ENCODE data around the gene SGCG. TPM values are rescaled to one million over a fixed set of nuclear protein-coding genes. Genes with fewer than 3 reads are reported as not detected.

Gene SGCG
- total and polyA plus RNA-seq, 2 of the 4 experiments (the other 2 are of a cell fraction), result under 0.01 TPM; not detected in 1

DNA sequence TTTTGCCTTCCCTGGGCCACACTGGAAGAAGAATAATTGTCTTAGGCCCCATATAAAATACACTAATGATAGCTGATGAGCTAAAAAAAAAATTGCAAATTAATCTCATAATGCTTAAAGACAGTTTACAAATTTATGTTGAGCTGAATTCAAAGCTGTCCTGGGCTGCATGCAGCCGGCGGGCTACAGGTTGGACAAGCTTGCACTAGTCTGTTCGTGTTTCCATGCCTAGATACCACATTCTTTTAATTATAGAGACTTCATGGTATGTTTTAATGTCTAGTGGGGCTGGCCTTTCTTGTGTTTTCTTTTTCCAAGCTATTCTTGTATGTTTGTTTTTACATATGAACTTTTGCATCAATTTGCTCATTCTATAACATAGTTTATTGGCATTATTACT, 90.6 kb downstream of the SGCG start:
- H3K14ac ChIP-seq (replicated peaks; ENCODE audit: low read depth, low read length), result no peak overlapping the region
- no peak overlapping the region for H3K27ac ChIP-seq (ENCODE audit: insufficient read depth, low read length)
- no peak overlapping the region for H2BK5ac ChIP-seq (ENCODE audit: low read depth, low read length, poor library complexity, severe bottlenecking)
- H2BK15ac ChIP-seq (ENCODE audit: low read depth, low read length), result no peak overlapping the region
- ATAC-seq (ENCODE audit: low read depth), result no peak
- no peaks in the 10 kb centered on the region for H3K4me1 ChIP-seq (ENCODE audit: control insufficient read depth, insufficient read depth, low read length)
- no peak overlapping the region for H3K56ac ChIP-seq (ENCODE audit: extremely low read depth, insufficient read depth, low read length)
- H3K9ac ChIP-seq (ENCODE audit: low read depth, low read length), result no peak overlapping the region
- no peak overlapping the region for H2BK120ac ChIP-seq (ENCODE audit: low read depth, low read length)
- H2AK9ac ChIP-seq (replicated peaks; ENCODE audit: low read depth, low read length, poor library complexity), result no peak overlapping the region
- no peak overlapping the region for H4K8ac ChIP-seq (ENCODE audit: low read depth in 2 of 2, low read length in 2 of 2)
- no peaks in the 10 kb centered on the region for H4K20me1 ChIP-seq (ENCODE audit: insufficient read depth, low read length)
- WGBS, 2 experiments (ENCODE audit: extremely low coverage in 2 of 2, insufficient read length in 1 of 2), result no CpG with 5 or more reads among the region's 3 CpGs
- no TSS peak for BruUV-seq (replicated peaks)
- H3K4ac ChIP-seq (ENCODE audit: low read depth, low read length), result no peak overlapping the region
- H3K27me3 ChIP-seq (ENCODE audit: control insufficient read depth, insufficient read depth, low read length), result peaks cover 4% of the 10 kb centered on the region
- H3K4me3 ChIP-seq (ENCODE audit: insufficient read depth, low read depth, low read length), result no peak overlapping the region
- no peak overlapping the region for H2AK5ac ChIP-seq (ENCODE audit: low read depth, low read length)
- TF ChIP-seq MAFK (IDR thresholded peaks at IDR 0.05; ENCODE audit: low read depth, low read length) (no peak), RFX5 (IDR thresholded peaks at IDR 0.05; ENCODE audit: low read depth, low read length) (no peak), BHLHE40 (IDR thresholded peaks at IDR 0.05; ENCODE audit: low read depth, low read length) (no peak), MAZ (IDR thresholded peaks at IDR 0.05; ENCODE audit: borderline replicate concordance, low read depth, low read length) (no peak), POLR2A (IDR thresholded peaks at IDR 0.05; ENCODE audit: low read depth, low read length) (no peak), RAD21 (IDR thresholded peaks at IDR 0.05; ENCODE audit: low read length) (no peak), NFE2L2 (IDR thresholded peaks at IDR 0.05; ENCODE audit: low read depth, low read length) (no peak), RCOR1 (IDR thresholded peaks at IDR 0.05; ENCODE audit: insufficient replicate concordance, low read length) (no peak), FOS (IDR thresholded peaks at IDR 0.05; ENCODE audit: low read depth, low read length) (no peak), CHD1 (IDR thresholded peaks at IDR 0.05; ENCODE audit: low read depth, low read length) (no peak), SMC3 (IDR thresholded peaks at IDR 0.05; ENCODE audit: low read depth, low read length) (no peak), MXI1 (IDR thresholded peaks at IDR 0.05; ENCODE audit: borderline replicate concordance, low read depth, low read length) (no peak), CEBPB (IDR thresholded peaks at IDR 0.05; ENCODE audit: low read depth, low read length) (no peak)
- TF ChIP-seq, protein P1, sequence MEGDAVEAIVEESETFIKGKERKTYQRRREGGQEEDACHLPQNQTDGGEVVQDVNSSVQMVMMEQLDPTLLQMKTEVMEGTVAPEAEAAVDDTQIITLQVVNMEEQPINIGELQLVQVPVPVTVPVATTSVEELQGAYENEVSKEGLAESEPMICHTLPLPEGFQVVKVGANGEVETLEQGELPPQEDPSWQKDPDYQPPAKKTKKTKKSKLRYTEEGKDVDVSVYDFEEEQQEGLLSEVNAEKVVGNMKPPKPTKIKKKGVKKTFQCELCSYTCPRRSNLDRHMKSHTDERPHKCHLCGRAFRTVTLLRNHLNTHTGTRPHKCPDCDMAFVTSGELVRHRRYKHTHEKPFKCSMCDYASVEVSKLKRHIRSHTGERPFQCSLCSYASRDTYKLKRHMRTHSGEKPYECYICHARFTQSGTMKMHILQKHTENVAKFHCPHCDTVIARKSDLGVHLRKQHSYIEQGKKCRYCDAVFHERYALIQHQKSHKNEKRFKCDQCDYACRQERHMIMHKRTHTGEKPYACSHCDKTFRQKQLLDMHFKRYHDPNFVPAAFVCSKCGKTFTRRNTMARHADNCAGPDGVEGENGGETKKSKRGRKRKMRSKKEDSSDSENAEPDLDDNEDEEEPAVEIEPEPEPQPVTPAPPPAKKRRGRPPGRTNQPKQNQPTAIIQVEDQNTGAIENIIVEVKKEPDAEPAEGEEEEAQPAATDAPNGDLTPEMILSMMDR (conservative IDR thresholded peaks at IDR 0.05; ENCODE audit: low read depth, low read length), result no peak
- TF ChIP-seq, protein P2, sequence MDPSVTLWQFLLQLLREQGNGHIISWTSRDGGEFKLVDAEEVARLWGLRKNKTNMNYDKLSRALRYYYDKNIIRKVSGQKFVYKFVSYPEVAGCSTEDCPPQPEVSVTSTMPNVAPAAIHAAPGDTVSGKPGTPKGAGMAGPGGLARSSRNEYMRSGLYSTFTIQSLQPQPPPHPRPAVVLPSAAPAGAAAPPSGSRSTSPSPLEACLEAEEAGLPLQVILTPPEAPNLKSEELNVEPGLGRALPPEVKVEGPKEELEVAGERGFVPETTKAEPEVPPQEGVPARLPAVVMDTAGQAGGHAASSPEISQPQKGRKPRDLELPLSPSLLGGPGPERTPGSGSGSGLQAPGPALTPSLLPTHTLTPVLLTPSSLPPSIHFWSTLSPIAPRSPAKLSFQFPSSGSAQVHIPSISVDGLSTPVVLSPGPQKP (IDR thresholded peaks at IDR 0.05; ENCODE audit: borderline replicate concordance, low read depth, low read length), result no peak
- TF ChIP-seq, protein P3, sequence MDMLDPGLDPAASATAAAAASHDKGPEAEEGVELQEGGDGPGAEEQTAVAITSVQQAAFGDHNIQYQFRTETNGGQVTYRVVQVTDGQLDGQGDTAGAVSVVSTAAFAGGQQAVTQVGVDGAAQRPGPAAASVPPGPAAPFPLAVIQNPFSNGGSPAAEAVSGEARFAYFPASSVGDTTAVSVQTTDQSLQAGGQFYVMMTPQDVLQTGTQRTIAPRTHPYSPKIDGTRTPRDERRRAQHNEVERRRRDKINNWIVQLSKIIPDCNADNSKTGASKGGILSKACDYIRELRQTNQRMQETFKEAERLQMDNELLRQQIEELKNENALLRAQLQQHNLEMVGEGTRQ (IDR thresholded peaks at IDR 0.05; ENCODE audit: low read depth, low read length), result no peak
- H4K5ac ChIP-seq (ENCODE audit: low read depth, low read length), result no peak overlapping the region
- no peaks in the 10 kb centered on the region for H3K79me1 ChIP-seq (ENCODE audit: low read depth in 1 of 2, low read length in 2 of 2)
- CTCF ChIA-PET, result interaction anchor here (0.6 kb wide), 1 partner anchor 56 kb away, joined by 3 read pairs; no protein-coding TSS in a partner anchor
- H4K91ac ChIP-seq (ENCODE audit: insufficient read depth, low read depth, low read length), result no peak overlapping the region
- no peak overlapping the region for H2BK20ac ChIP-seq (ENCODE audit: low read depth, low read length)
- dilution Hi-C loops (cut with HindIII; ENCODE audit: low sequenced_read_pairs, unreplicated experiment), result no loop called here
- POLR2A ChIA-PET (ENCODE audit: unreplicated experiment), result no interaction called here
- H3K23ac ChIP-seq (ENCODE audit: low read depth, low read length), result no peak overlapping the region
- H3K9me3 ChIP-seq (ENCODE audit: control insufficient read depth, insufficient read depth, low read length), result no peaks in the 10 kb centered on the region
- intact Hi-C loops (cut with micrococcal nuclease), result no loop called here
- in situ Hi-C loops (cut with MboI; ENCODE audit: low sequenced_read_pairs), result no loop called here
- H3K9me1 ChIP-seq (ENCODE audit: insufficient read depth, low read length), result no peaks in the 10 kb centered on the region
- H2AFZ ChIP-seq (replicated peaks; ENCODE audit: low read length, poor library complexity), result no peak overlapping the region
- DNase-seq, result no peak
- no peaks in the 10 kb centered on the region for H3K36me3 ChIP-seq (ENCODE audit: control insufficient read depth, insufficient read depth, low read length)
- no peak overlapping the region for H3K4me2 ChIP-seq (ENCODE audit: low read depth, low read length)
- no peak overlapping the region for H3K18ac ChIP-seq (ENCODE audit: low read depth, low read length)
